HCT116 (cell line): Measurements from ENCODE around the gene CYP3A7. TPM values are rescaled to one million over a fixed set of nuclear protein-coding genes. Genes with fewer than 3 reads are reported as not detected.

Experiments used
- ATAC-seq: fragments of 200-7000 bp; cut with Tn5 transposase; 2 replicates; pipeline ENCODE4 v1.9.1; 2020; ENCODE audit warnings: mild to moderate bottlenecking, moderate library complexity
- BruUV-seq: library from RNA; stranded (reverse); fragments of 400-500 nt; replicated peaks from 2 replicates; lab custom pipeline; 2021; lab: Mats Ljungman, UMichigan
- CTCF ChIA-PET: fragments of 300-600 bp; sonication (Branson Sonifier 250); formaldehyde crosslinking; loops from one replicate; lab custom pipeline; 2021; ENCODE audit warnings: antibody characterized with exemption; lab: Charles Lee
- POLR2A ChIA-PET: fragments of 300-600, 350-600 bp; sonication (Branson Sonifier 250); formaldehyde crosslinking; loops from one replicate; lab custom pipeline; 2021; ENCODE audit warnings: antibody characterized with exemption; lab: Charles Lee
- RAD21 ChIA-PET, 2 experiments: fragments of 300-600 bp; sonication (Branson Sonifier 250); formaldehyde crosslinking; loops; one replicate each; lab custom pipeline; 2023; ENCODE audit warnings: low total read pairs in 2 of 2; ENCODE audit not compliant: uncharacterized antibody in 2 of 2, unreplicated experiment in 2 of 2, low non-redundant PET in 1 of 2; lab: Charles Lee
- DNase-seq: peaks from one replicate; pipeline ENCODE4 v3.0.0-alpha.2; 2010; ENCODE audit warnings: low read depth, low spot score
- H2AFZ ChIP-seq: fragments of 200-600 bp; shearing (Covaris generic), sonication (generic); 2 replicates; pipeline ENCODE4 v1.6.1; 2017; ENCODE audit warnings: low read depth, mixed run types, mixed read lengths, antibody characterized with exemption, low read length; ENCODE audit not compliant: poor library complexity, severe bottlenecking
- H3K27ac ChIP-seq: 2 replicates; pipeline ENCODE4 v1.5.1; 2012; ENCODE audit warnings: low read depth, low read length
- H3K27me3 ChIP-seq: fragments of 200-600 bp; sonication (generic); 2 replicates; pipeline ENCODE4 v1.6.1; 2016; ENCODE audit warnings: mixed run types, low read length, mixed read lengths; ENCODE audit not compliant: insufficient read depth
- H3K36me3 ChIP-seq, 2 experiments: fragments of 200-500 bp in 1 of 2; fragments of 200-600 bp in 1 of 2; sonication (Bioruptor generic) in 1 of 2; sonication (generic) in 1 of 2; 2 replicates each; pipeline versions ENCODE4 v1.5.1 to v1.6.1; 2014 to 2016; ENCODE audit warnings: low read length in 2 of 2, inconsistent platforms in 1 of 2, mixed read lengths in 1 of 2, mixed run types in 1 of 2; ENCODE audit not compliant: insufficient read depth in 2 of 2, control insufficient read depth in 1 of 2
- H3K4me1 ChIP-seq, 2 experiments: fragments of 200-600 bp in 1 of 2; sonication (generic) in 1 of 2; 2 replicates each; pipeline versions ENCODE4 v1.5.1 to v1.6.1; 2012 to 2017; ENCODE audit warnings: low read length in 2 of 2, inconsistent platforms in 1 of 2, mild to moderate bottlenecking in 1 of 2, mixed read lengths in 1 of 2, mixed run types in 1 of 2, moderate library complexity in 1 of 2; ENCODE audit not compliant: insufficient read depth in 2 of 2, control insufficient read depth in 1 of 2
- H3K4me2 ChIP-seq: fragments of 200-600 bp; sonication (generic); 2 replicates; pipeline ENCODE4 v1.6.1; 2017; ENCODE audit warnings: mixed run types, low read length, mixed read lengths
- H3K4me3 ChIP-seq, 2 experiments: fragments of 200-600 bp in 1 of 2; sonication (generic) in 1 of 2; replicated peaks in 1 of 2; 2 replicates each; pipeline ENCODE4 v1.5.1; 2011 to 2016; ENCODE audit warnings: low read length in 2 of 2, control low read depth in 1 of 2, low read depth in 1 of 2, mild to moderate bottlenecking in 1 of 2, mixed read lengths in 1 of 2, mixed run types in 1 of 2
- H3K79me2 ChIP-seq: fragments of 200-600 bp; sonication (generic); 2 replicates; pipeline ENCODE4 v1.6.1; 2017; ENCODE audit warnings: mild to moderate bottlenecking, mixed run types, low read length, moderate library complexity, mixed read lengths; ENCODE audit not compliant: insufficient read depth
- H3K9ac ChIP-seq: fragments of 200-600 bp; sonication (generic); 2 replicates; pipeline ENCODE4 v1.6.1; 2016; ENCODE audit warnings: low read length, mixed read lengths
- H3K9me2 ChIP-seq: fragments of 200-600 bp; sonication (generic), shearing (Covaris generic); 2 replicates; pipeline ENCODE4 v1.6.1; 2017; ENCODE audit warnings: mixed run types, mild to moderate bottlenecking, moderate library complexity; ENCODE audit not compliant: insufficient read depth
- H3K9me3 ChIP-seq, 2 experiments: fragments of 200-500 bp in 1 of 2; fragments of 200-600 bp in 1 of 2; sonication (Bioruptor generic) in 1 of 2; sonication (generic) in 1 of 2; 2 replicates each; pipeline ENCODE4 v1.6.1; 2014 to 2017; ENCODE audit warnings: low read length in 2 of 2, mixed read lengths in 2 of 2, inconsistent platforms in 1 of 2, low read depth in 1 of 2, mild to moderate bottlenecking in 1 of 2, mixed run types in 1 of 2, moderate library complexity in 1 of 2; ENCODE audit not compliant: control insufficient read depth in 1 of 2, insufficient read depth in 1 of 2
- H4K20me1 ChIP-seq: fragments of 200-600 bp; sonication (generic), shearing (Covaris generic); 2 replicates; pipeline ENCODE4 v1.6.1; 2017; ENCODE audit warnings: mixed run types, mild to moderate bottlenecking, moderate library complexity; ENCODE audit not compliant: insufficient read depth
- CTCF ChIP-seq, 3 experiments: fragments of 200-600 bp in 1 of 3; sonication (generic) in 1 of 3; IDR thresholded peaks in 2 of 3; conservative IDR thresholded peaks in 1 of 3; 2 replicates each; pipeline ENCODE4 v1.5.1; 2012 to 2017; ENCODE audit warnings: low read depth in 2 of 3, low read length in 2 of 3, antibody characterized with exemption in 1 of 3, borderline replicate concordance in 1 of 3, control low read depth in 1 of 3, mild to moderate bottlenecking in 1 of 3, mixed read lengths in 1 of 3, mixed run types in 1 of 3, moderate library complexity in 1 of 3; ENCODE audit not compliant: insufficient read depth in 1 of 3
- ELF1 ChIP-seq: IDR thresholded peaks from 2 replicates; pipeline ENCODE4 v1.6.1; 2012; ENCODE audit warnings: low read depth, borderline replicate concordance
- EZH2 ChIP-seq: fragments of 200-600 bp; sonication (generic); IDR thresholded peaks from 2 replicates; pipeline ENCODE4 v1.6.1; 2017; ENCODE audit warnings: antibody characterized with exemption, mixed run types
- EZH2phosphoT487 ChIP-seq: fragments of 200-600 bp; IDR thresholded peaks from 2 replicates; pipeline ENCODE4 v1.6.1; 2018; ENCODE audit warnings: antibody characterized with exemption, borderline replicate concordance
- FOSL1 ChIP-seq: IDR thresholded peaks from 2 replicates; pipeline ENCODE4 v1.6.1; 2012; ENCODE audit warnings: low read depth
- JUND ChIP-seq: IDR thresholded peaks from 2 replicates; pipeline ENCODE4 v1.6.1; 2012
- POLR2A ChIP-seq: IDR thresholded peaks from 2 replicates; pipeline ENCODE4 v1.7.0; 2011; ENCODE audit warnings: borderline replicate concordance; ENCODE audit not compliant: insufficient read depth, insufficient read length; ENCODE audit errors: extremely low read depth
- REST ChIP-seq: IDR thresholded peaks from 2 replicates; pipeline ENCODE4 v1.6.1; 2012; ENCODE audit warnings: low read depth
- SIN3A ChIP-seq: IDR thresholded peaks from 2 replicates; pipeline ENCODE4 v1.6.1; 2012; ENCODE audit warnings: low read depth
- TCF7L2 ChIP-seq: IDR thresholded peaks from 2 replicates; pipeline ENCODE4 v1.7.0; 2011; ENCODE audit warnings: borderline replicate concordance, inconsistent platforms; ENCODE audit not compliant: insufficient read depth, insufficient read length; ENCODE audit errors: extremely low read depth
- intact Hi-C: fragments of 100-400 bp; cut with micrococcal nuclease; formaldehyde crosslinking; loops from 2 replicates; pipeline ENCODE4 v1.10.0; 2022
- total RNA-seq: library from RNA; stranded (reverse); gene quantifications from one replicate; pipeline ENCODE4 v1.2.1, GENCODE V29; 2021; ENCODE audit not compliant: unreplicated experiment

Gene CYP3A7
- total RNA-seq, 1 experiment from 2014 or later = not detected

- RAD21 ChIA-PET = no interaction called here
- intact Hi-C loops = no loop called here
- no peaks in the 10 kb centered on the region for H3K9me2 ChIP-seq
Observed at GRCh38 chr7:99784007-99784406, 49.0 kb upstream of the CYP3A7 start, which contains the start of gene CYP3A4. Gene CYP3A4, minus strand, starts transcription at chr7:99784184. Its CDS starts 103 bp downstream, at chr7:99784081.

More at GRCh38 chr7:99784007-99784406, 49.0 kb upstream of the CYP3A7 start, which contains the start of gene CYP3A4:
- ATAC-seq = no peak
- CTCF ChIA-PET = no interaction called here
- H3K4me3 ChIP-seq = no peak within 1 kb of the TSS
- H2AFZ ChIP-seq = no peak within 1 kb of the TSS
- H4K20me1 ChIP-seq = no peaks in the 10 kb centered on the region
- no peak within 1 kb of the TSS for H3K4me2 ChIP-seq
- TF ChIP-seq POLR2A (no peak), REST (no peak), EZH2phosphoT487 (no peak), FOSL1 (no peak), ELF1 (no peak), CTCF (IDR thresholded peaks at IDR 0.05 in 2 of 3, conservative IDR thresholded peaks at IDR 0.05 in 1 of 3; ENCODE audit: borderline replicate concordance in 1 of 3, insufficient read depth in 1 of 3, low read depth in 2 of 3, low read length in 2 of 3) (no peak), EZH2 (no peak), TCF7L2 (no peak), SIN3A (no peak), JUND (no peak)
- TF ChIP-seq, all 23 proteins: peak for 0
- Histone ChIP-seq H3K27me3 (peaks cover 14% of the 10 kb centered on the region), H3K9ac (no peak within 1 kb of the TSS), H3K36me3 (no peaks in the 10 kb centered on the region), H3K79me2 (no peaks in the 10 kb centered on the region), H3K4me1 (no peaks in the 10 kb centered on the region), H3K27ac (no peak within 1 kb of the TSS), H3K9me3 (no peaks in the 10 kb centered on the region)
- no peak for DNase-seq
- POLR2A ChIA-PET = no interaction called here
- BruUV-seq = no TSS peak
